Measurements from ENCODE around the gene PANK2.

The PANK2 gene

GRCh38 chr20:3925113-3925695 lies 36.0 kb downstream of the PANK2 start:
- no peak for DNase-seq (ENCODE audit: low spot score)
- in situ Hi-C loops (cut with MboI; ENCODE audit: low pct_unique_long_range_greater_than_20kb, low sequenced_read_pairs, unreplicated experiment): no loop called here
- TF ChIP-seq CTCF (IDR thresholded peaks at IDR 0.05; ENCODE audit: extremely low read depth, insufficient read depth, missing control alignments): no peak

- no peak for DNase-seq (ENCODE audit: low spot score)
- in situ Hi-C loops (cut with MboI; ENCODE audit: low pct_unique_long_range_greater_than_20kb, low sequenced_read_pairs, unreplicated experiment): no loop called here
- TF ChIP-seq CTCF (IDR thresholded peaks at IDR 0.05; ENCODE audit: extremely low read depth, insufficient read depth, missing control alignments): no peak
Observed at GRCh38 chr20:3925899-3926638, 36.9 kb downstream of the PANK2 start.

- in situ Hi-C loops (cut with MboI; ENCODE audit: low pct_unique_long_range_greater_than_20kb, low sequenced_read_pairs, unreplicated experiment): no loop called here
- no peak for TF ChIP-seq CTCF (IDR thresholded peaks at IDR 0.05; ENCODE audit: extremely low read depth, insufficient read depth, missing control alignments)
- no peak for DNase-seq (ENCODE audit: low spot score)
Observed at GRCh38 chr20:3927486-3928291, 38.5 kb downstream of the PANK2 start.

- TF ChIP-seq CTCF (IDR thresholded peaks at IDR 0.05; ENCODE audit: extremely low read depth, insufficient read depth, missing control alignments): no peak
- in situ Hi-C loops (cut with MboI; ENCODE audit: low pct_unique_long_range_greater_than_20kb, low sequenced_read_pairs, unreplicated experiment): no loop called here
- no peak for DNase-seq (ENCODE audit: low spot score)
Observed at GRCh38 chr20:3929713-3930060, 40.5 kb downstream of the PANK2 start.

- in situ Hi-C loops (cut with MboI; ENCODE audit: low pct_unique_long_range_greater_than_20kb, low sequenced_read_pairs, unreplicated experiment): no loop called here
- TF ChIP-seq CTCF (IDR thresholded peaks at IDR 0.05; ENCODE audit: extremely low read depth, insufficient read depth, missing control alignments): no peak
- DNase-seq (ENCODE audit: low spot score): no peak
Observed at GRCh38 chr20:3930265-3931206, 41.3 kb downstream of the PANK2 start.

GRCh38 chr20:3931664-3932063 lies 42.5 kb downstream of the PANK2 start:
- in situ Hi-C loops (cut with MboI; ENCODE audit: low pct_unique_long_range_greater_than_20kb, low sequenced_read_pairs, unreplicated experiment): no loop called here
- DNase-seq (ENCODE audit: low spot score): no peak
- no peak for TF ChIP-seq CTCF (IDR thresholded peaks at IDR 0.05; ENCODE audit: extremely low read depth, insufficient read depth, missing control alignments)

All from GM13977 (cell line).